Activated T-cell treated with anti-CD3 and anti-CD28 coated beads, Interleukin-2, amount 50 U/mL, for 48 hours (primary cell): Measurements from ENCODE around the gene SMIM34.
"Not testable (repeated sequence)": the region's sequence is repeated elsewhere in the genome, so short reads cannot be mapped to it uniquely, and the experiment has no call there.

Source experiments
- DNase-seq, 2 experiments: peaks; one replicate each; pipeline ENCODE4 v3.0.0-alpha.2; 2020

Gene SMIM34

GRCh38 chr21:34423805-34424204, at the start of gene SMIM34:
Gene SMIM34, minus strand, starts transcription at chr21:34423951. Its CDS starts 112 bp downstream, at chr21:34423839.
- DNase-seq = not testable (repeated sequence)

DNA sequence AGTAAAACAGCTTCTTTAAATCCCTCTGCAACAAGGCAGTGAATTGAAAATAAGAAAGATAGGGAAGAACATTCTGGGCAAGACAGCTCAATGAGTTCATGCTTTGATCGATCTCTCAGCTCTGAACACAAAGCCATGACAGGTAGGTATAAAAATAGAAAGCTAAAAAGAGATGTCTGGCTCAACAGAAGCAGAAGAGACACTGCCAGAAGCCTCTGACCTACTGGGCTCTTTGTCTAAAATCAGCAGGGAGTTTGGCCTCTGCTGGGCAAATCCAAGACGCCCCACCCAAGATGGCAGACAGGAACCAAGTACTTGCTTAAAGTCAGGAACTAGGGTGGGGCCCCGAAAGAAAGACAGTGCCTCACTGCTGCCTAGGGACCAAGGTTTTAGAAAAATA, 43.6 kb upstream of the SMIM34 start:
- DNase-seq = not testable (repeated sequence)

DNA sequence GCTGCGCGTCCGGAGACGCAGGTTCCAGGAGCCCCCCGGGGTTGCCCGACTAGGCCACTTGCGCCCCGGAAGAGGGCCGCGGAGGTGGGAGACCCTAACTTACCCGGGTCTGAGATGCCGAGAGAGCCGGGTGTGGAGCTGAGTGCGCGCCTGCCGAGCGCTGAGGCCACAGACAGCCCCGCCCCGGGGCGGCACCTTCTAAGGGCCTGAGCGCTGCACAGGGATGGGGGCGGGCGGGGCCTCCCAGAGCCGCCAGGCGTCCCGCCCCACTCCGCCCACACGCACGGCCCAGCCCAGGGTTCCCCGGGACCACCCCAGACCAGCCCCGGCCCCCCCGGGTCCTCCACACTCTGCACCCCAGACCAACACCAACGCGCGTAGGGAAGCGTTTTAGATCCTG, 35.7 kb upstream of the SMIM34 start:
- not testable (repeated sequence) for DNase-seq

DNA sequence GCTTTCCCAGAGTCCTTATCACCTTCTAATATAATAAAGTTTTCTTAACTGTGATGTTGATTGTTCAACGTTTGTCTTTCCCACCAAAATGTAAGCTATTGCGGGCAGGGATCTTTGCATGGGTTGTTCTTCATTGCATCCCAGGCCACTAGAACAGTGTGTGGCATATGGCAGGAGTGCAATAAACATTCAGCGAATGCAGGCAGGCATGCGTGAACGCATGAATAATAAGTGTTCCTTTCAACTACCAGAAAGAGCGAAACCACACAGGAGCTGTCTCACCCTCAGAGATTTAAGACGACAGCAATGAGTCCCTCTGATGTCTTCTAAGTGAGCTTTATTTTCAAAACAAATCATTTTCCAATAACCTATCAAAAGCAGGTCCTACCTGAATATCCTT, 34.5 kb upstream of the SMIM34 start:
- not testable (repeated sequence) for DNase-seq

- DNase-seq = not testable (repeated sequence)
These were observed 32.4 kb upstream of the SMIM34 start for GRCh38 chr21:34456180-34456579.

DNA sequence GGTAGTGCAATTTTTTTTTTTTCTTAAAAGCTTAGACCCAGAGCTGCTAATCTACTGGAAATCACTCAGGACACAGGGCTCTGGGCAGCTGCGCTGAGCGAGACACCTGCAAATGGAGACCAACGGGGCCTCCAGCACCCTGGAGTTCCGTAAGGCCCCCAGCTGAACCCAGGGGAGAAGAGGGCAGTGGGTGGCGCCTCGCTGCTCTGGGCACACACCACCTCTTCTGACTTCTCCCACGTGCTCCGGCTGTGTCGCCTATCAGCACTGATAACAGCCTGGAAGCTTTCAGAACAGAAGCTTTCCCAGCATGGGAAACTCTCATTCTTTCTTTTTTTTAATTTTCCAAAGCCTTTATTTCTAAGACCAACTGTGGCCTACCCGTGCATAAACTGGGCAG, 31.9 kb upstream of the SMIM34 start:
- not testable (repeated sequence) for DNase-seq

GRCh38 chr21:34447018-34447417, 23.3 kb upstream of the SMIM34 start:
- DNase-seq = not testable (repeated sequence)

GRCh38 chr21:34443486-34443885, 19.7 kb upstream of the SMIM34 start:
- DNase-seq = not testable (repeated sequence)

- DNase-seq = not testable (repeated sequence)
These were observed 6.0 kb upstream of the SMIM34 start for GRCh38 chr21:34429710-34430109.

GRCh38 chr21:34428441-34428840, 4.7 kb upstream of the SMIM34 start:
- not testable (repeated sequence) for DNase-seq

- not testable (repeated sequence) for DNase-seq
These were observed 3.6 kb upstream of the SMIM34 start for GRCh38 chr21:34427339-34427738.

- not testable (repeated sequence) for DNase-seq
These were observed 6.2 kb downstream of the SMIM34 start for GRCh38 chr21:34417448-34418077.

GRCh38 chr21:34407294-34407693, 16.5 kb downstream of the SMIM34 start:
- not testable (repeated sequence) for DNase-seq

DNA sequence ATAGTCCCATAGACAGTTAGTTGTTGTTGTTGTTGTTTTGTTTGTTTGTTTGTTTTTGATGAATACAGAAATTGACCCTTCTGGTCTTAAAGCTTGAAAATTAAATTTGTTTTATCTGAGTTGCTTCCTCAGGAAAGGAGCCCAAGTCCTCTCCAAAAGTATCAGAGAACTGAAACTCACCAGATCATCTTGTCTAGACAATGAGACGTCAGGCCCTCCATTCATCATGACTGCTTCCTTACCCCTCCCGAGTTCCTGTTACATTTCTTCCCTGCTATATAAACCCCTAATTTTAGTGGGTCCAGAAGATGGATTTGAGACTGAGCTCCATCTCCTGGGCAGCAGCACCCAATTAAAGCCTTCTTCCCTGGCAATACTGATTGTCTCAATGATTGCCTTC, 17.1 kb downstream of the SMIM34 start:
- DNase-seq = not testable (repeated sequence)

- DNase-seq = not testable (repeated sequence)
These were observed 17.6 kb downstream of the SMIM34 start for GRCh38 chr21:34406102-34406501.

GRCh38 chr21:34405686-34406085, 18.1 kb downstream of the SMIM34 start:
- DNase-seq = not testable (repeated sequence)

DNA sequence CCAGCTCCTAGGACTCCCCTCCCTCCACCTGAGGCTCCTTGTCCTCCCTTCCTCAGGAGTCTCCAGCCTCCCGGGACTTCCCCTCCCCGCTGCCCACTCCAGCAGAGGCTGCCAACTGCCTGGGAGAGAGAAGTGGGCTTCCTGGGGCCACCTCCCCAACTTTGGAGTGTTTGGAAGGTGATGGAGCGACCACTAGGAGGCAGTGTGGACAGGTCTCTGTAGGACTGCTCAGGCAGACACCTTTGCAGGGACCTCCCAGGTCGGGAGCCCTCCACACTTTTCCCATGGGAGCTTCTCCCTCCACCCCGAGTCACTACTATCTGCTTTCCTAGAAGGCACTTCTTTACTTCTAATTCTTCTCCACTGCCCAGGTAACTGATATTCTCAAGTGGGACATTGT, 19.0 kb downstream of the SMIM34 start:
- not testable (repeated sequence) for DNase-seq

- not testable (repeated sequence) for DNase-seq
These were observed 23.2 kb downstream of the SMIM34 start for GRCh38 chr21:34400522-34400921.

GRCh38 chr21:34383724-34384415, 39.9 kb downstream of the SMIM34 start:
- not testable (repeated sequence) for DNase-seq

- DNase-seq = not testable (repeated sequence)
These were observed 40.6 kb downstream of the SMIM34 start for GRCh38 chr21:34383138-34383537.

DNA sequence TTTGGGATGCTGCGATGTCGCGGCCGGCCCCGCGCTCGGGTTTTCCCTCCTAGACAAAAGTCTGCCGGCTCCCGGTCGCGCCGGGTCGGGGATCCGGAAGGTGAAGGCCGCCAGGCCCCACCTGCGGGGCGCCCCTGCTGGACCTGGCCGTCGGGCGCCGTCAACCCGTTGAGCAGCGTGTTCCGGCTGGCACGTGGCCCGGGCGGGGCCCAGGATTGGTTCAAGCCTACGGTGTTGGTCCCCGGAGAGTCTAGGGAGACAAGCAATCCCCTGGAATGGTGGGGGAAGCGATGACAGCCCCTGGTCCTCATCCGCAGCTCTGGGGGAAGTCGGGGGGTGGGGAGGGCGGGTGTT, 48.2 kb downstream of the SMIM34 start:
- not testable (repeated sequence) for DNase-seq

DNA sequence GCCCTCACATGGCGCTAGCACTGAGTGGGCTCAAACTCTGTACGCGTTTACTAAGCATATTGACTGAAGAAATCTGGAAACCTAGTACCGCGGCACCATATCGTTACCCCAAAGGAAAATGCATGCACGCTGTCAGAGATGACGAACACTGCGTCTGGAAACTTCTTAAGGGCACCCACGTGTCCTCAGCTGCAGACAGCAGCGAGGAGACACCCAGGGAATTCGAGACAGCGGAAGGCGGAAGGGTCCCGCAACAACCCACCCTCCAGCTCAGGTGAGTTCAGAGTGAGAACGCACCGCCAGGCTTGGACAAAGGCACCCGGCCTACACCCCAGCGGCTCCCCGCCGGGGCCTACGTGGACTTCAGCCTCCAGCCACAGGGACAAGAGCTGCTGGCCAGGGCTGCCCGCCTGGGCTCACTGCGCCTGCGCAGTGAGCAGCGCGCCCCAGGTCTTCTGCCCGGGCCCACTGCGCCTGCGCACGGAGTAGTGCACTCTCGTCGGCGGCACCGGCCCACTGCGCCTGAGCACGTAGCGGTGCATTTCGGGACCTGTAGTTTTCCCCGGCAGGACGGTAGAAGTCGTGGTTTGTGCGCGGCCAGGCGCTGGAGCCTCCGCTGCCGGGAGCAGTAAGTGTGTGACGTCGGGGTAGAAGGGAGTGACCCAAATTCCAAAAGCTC, 48.7 kb downstream of the SMIM34 start, which contains the start of gene SMIM11:
Gene SMIM11 (plus strand): TSS at position 568 of the 679 bp plus-strand sequence. CDS start 3,998 bp downstream, outside the sequence.
- not testable (repeated sequence) for DNase-seq

GRCh38 chr21:34374462-34374861, 49.3 kb downstream of the SMIM34 start:
- not testable (repeated sequence) for DNase-seq

DNA sequence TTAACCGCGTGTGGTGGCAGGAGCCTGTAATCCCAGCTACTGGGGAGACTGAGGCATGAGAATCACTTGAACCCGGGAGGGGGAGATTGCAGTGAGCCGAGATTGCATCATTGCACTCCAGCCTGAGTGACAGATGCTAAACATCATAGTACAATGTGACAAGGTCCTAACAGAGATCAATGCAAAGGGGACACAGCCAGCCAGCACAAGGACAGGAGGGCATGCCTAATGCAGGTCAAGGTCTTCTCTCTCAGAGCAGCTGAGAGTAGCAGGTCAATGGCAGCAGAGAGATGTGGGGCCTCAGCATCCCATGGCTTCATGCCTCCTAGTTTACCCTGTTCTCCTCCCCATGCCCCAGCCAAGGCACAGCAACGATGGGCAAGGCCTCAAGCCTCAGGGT, 51.4 kb downstream of the SMIM34 start:
- DNase-seq = peak; percentile 4 to 8
